NCI-H69 (cell line): ENCODE measurements around the gene RAB3GAP2.
A peak's percentile ranks its signal among the peaks of the same experiment; 100 is the strongest.
"Not testable (repeated sequence)": the region's sequence is repeated elsewhere in the genome, so short reads cannot be mapped to it uniquely, and the experiment has no call there.

Experiments used
- DNase-seq: peaks from one replicate; lab custom pipeline; 2025; lab: John Stamatoyannopoulos, UW

Gene RAB3GAP2

DNA sequence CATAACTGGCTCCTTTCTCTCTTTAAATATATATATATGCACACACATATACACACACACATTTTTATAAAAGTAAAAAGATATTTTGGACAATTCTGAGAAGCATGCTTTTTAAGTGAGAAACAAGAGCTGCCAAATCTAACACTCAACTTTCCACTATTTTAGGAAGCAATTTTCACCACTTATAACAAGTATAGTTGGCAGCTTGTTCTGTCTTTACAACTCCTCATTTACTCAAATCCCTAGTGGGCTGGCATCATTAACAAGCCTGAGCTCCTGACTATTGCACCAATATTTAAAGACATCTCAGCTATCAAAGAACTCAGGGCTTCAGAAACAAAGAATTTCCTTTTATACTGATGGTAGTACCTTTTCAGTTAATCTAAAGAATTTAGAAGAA is 76.6 kb downstream of the RAB3GAP2 start:
- DNase-seq = peak; percentile 22

DNA sequence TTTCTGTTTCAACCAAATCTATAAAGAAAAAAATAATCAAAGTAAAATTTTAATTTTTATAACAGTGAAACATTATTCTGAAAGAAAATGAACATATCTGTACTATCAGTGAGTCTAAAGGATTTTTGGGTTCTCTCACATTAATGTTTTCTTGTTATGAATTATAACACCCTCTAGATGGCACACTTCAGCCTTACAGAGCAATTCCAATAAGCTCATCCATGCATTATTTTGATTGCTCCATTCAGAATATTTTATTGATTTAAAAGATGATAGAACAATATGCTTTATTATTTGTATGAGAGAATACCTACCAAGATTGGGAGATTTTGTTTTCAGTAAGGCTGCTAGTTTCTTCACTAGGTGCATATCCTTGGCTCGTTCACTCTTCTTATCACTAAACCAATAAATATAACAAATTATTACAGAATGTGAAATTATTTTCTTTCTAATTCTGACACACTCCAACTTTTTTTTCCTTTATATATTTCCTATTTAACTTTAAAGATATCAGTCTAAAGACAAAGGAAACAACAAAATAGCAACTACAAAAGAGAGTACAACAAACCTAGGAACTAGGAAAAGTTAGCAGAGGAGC is 82.4 kb downstream of the RAB3GAP2 start:
- DNase-seq = peak; percentile 72

DNA sequence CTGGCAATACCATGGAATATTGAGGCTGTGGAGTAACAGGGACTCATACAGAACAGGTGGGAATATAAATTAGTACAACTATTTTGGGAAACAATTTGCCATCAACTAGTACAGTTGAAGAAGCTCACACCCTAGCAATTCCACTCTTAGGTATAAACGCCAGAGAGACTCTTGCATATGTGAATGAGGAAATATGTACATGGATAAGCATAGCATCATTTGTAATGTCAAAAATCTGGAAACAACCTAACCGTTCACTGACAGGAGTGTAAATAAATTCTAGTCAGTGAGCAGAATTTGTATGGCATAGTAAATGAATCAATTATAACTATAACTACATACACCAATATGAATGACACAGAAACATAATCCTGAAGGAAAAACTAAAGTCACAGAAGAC is 83.7 kb downstream of the RAB3GAP2 start:
- no peak for DNase-seq

DNA sequence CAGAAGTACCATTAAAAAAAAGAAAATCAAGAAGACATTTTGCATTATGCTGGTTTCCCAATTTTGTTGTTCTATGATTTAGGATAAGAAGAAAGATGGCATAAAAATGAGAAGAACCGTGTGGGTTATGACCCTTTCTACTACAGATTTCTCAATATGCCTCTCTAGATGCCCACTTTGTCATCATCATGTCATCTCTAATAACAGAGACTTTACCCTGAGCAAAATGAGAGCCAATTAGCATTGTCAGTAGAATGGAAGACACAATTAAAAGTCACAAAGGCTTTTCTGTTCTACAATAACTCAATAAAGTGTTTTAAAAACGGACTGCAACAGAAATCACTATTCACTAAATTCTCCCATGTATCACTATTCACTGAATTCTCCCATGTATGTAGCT is 85.5 kb downstream of the RAB3GAP2 start:
- peak; percentile 5 for DNase-seq

DNA sequence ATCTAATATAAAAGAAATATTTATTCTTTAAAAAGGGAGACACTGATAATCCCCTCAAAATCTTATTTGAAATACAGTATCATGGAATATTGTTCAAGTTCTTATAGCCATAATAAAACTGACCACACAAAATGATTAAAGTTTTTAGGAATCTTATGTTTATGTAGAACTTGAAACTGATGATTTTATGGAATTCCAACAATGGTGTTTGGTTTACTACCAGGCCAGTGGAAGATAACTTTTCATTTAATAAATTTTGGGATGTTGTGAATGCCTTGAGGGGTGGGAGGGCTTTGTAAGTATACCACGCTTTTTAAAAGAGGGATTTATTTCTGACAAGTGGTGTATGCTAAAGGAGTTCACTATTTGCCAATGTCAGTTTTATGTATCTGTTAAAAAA is 87.7 kb downstream of the RAB3GAP2 start:
- no peak for DNase-seq

DNA sequence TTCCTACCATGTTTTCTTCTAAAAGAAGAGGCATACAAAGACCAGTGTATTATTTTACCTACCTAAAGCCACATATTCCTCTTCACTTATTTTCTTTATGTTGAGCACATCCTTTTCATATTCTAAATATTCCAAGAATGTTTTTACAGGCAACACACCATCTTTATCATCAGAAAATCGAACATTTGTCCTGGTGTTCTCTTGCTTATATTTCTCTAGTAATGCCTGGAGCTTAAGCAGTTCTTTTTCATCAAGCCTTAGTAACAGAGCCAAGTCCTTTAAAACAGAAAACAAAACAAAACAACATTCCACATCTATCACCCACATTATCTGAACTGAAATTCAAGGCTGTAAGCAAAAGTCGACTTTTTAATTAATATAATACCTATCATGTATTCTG is 89.6 kb downstream of the RAB3GAP2 start:
- no peak for DNase-seq

DNA sequence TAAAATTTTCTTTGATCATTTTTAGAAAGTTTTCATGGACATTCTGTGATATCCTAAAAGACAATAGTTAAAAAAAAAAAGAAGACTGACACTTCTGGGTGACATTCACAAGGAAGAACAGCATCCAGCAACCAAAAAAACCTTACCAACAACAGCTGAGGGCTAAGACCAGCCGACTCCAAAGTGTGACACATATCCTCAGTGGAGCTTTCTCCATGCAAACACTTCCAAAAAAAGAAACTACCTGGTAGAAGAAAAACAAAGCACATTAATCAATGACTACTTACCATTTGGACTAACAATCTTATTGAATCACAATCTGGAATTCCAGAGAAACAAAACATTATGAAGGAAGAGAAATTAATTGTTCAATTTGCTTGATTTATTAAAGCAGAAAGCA is 90.1 kb downstream of the RAB3GAP2 start:
- no peak for DNase-seq

DNA sequence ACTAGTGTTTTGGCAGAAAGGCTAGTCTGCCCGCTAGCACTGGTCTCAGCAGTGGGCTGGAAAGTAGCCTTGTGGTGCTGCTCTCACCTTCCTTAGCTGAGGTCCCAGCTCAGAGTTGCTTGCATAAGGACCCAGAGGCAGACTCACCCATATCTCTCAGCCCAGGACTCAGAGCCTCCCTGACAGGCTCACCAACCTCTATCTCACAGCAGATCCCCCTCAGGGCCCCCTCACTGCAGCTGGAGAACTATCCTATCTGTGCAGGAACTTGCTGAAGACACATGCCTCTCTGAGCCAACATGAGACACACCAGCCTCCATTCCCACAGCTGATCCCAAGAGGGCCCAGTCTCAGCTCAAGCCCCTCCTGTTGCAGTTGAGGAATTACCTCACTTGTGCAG is 95.7 kb downstream of the RAB3GAP2 start:
- no peak for DNase-seq

DNA sequence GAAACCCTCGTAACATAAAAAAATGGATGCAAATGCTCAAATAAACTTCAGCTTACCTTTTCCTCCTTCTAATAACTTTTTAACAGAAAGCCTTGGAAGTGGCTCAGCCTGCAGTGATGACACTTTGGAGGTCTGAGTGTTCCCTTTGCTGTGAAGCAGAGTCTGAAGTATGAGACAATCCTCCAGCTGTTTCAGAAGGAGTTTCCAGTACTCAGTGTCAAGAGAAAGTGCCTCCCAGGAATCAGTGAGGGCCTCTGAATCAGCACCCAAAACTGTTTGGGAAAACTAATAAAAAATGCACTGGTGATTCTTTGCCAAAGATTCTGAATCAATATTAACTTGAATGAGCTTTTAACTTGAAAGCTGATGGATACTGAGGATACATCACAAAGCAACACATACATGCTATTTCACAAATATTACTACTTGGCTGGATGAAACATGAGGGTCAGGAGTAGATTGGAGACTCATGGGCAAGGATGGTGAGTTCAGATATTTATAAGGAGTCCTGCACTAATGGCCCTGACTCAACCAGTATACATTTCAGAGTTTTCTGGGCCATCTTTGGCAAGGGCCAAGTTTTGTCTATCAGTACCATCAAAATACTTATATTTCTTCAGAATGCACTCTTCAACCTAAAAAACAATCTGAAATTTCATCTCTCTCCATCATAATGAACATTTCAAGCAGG is 101.3 kb downstream of the RAB3GAP2 start:
- no peak for DNase-seq

DNA sequence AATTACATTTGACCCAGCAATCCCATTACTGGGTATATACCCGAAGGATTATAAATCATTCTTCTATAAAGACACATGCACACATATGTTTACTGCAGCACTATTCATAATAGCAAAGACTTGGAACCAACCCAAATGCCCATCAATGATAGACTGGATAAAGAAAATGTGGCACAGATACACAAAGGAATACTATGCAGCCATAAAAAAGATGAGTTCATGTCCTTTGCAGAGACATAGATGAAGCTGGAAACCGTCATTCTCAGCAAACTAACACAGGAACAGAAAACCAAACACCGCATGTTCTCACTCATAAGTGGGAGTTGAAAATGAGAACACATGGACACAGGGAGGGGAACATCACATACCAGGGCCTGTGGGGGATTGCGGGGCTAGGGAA is 102.4 kb downstream of the RAB3GAP2 start:
- not testable (repeated sequence) for DNase-seq

DNA sequence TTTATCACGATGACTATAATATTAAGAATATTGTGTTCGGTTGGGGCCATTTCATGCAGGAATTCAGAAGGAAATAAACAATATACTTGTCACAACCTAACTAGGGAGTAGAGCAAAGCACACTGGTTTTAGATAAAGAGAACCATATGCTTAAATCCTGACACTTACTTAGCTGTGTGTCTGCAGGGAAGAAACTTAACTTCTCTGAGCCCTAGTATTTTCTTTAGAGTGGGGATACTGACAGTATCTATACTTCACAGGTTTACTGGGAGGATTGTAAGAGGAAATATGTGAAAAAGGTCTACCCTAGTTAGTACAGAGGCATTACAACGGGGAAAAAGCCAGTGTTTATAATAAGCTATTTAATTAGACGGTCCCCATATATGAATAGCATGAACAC is 105.4 kb downstream of the RAB3GAP2 start:
- DNase-seq = no peak

DNA sequence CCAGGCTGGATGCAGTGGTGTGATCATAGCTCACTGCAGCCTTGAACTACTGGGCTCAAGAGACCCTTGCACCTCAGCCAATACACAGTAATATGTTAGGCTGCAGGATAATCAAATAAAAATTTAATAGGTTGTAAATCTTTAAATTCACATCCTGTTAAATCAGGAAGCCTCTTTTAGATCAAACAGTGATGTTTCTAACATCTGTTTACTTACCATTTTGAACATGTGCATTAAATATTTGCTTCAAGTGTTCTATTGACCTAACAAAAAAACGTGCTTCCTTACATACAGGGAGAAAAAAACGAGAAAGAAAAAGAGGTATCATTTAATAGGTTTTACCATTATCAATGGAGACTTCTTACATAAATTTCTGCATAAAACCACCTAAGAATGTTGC is 107.7 kb downstream of the RAB3GAP2 start:
- no peak for DNase-seq

DNA sequence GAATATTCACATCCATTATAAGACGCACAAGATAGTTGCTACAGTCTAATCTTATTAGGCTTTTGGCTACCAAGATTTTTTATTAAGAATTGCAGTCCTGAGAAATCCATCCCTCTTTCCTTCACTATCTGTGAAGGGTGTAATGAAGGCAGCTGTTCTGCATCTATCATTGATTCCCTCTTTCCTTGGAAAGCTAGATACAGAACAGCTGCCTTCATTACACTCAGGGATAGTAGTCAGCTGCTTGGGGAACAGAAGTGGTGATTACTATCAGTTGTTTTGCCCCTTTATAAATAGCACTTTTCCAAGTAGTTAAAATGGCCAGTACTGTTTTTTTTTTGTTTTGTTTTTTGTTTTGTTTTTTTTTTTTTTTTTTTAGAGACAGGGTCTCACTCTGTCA is 108.1 kb downstream of the RAB3GAP2 start:
- no peak for DNase-seq

DNA sequence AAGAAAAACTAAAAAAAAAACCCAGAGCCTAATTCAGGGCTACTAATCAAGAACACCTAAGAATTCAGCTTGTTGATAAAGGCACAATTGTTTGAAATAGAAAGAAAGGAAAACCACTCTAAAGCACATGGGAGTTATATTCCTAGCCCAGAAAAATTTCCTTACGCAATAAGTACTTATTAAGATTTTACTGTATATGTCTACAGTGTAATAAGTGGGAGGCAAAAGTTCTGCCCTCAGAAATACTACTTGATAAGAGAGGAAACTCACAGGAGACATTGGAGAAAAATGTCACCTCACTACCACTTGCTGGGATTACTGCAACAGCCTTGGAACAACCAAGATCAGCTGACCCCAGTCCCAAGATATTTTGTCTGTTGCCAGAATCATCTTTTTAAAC is 112.2 kb downstream of the RAB3GAP2 start:
- no peak for DNase-seq

DNA sequence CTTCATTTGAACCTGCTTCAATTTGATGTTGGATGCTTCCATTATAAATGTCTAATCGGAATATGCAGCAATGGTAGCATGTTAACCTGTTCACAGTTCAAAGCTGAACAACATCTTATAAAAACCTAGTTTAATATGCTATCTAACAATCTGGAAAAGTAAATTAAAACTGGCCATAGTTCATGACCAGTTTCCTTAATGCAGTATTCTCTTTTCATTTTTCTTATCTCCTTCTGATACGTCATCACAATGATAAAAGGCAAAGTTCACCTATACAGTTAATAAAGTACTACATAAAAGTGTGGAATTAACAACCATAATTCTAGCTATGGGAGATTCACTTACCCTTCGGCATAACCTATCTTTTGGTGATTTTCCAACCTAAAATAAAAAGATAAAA is 113.2 kb downstream of the RAB3GAP2 start:
- DNase-seq = no peak

DNA sequence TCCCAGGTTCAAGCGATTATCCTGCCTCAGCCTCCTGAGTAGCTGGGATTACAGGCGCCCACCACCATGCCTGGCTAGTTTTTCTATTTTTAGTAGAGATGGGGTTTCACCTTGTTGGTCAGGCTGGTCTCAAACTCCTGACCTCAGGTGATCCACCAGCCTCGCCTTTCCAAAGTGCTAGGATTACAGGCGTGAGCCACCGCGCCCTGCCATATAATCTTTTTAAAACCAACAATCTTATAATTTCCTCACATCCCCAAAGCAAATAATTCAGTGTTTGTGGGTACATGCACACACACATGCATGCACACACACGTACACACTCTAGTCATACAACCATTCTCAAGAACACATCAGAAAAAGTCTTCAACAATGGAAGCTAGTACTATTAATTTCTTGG is 113.7 kb downstream of the RAB3GAP2 start:
- not testable (repeated sequence) for DNase-seq

DNA sequence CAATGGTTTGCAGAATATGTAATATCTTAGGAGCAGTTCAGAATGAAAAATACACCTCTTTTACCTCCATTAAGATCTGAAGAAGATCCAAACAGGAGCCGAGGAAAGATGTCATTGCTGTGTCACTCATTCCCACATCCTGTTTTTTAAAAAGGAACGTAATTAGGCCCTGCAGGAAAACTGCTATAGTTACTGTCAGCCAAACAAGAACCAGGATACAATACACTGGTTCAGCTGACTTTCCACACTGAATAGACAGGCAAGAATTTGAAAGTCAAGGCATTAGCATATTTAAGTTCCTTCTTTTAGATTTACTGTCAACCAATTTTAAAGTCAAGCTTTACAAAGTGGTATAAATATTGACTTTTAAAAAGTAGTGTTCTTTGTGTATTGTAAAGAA is 114.5 kb downstream of the RAB3GAP2 start:
- no peak for DNase-seq

DNA sequence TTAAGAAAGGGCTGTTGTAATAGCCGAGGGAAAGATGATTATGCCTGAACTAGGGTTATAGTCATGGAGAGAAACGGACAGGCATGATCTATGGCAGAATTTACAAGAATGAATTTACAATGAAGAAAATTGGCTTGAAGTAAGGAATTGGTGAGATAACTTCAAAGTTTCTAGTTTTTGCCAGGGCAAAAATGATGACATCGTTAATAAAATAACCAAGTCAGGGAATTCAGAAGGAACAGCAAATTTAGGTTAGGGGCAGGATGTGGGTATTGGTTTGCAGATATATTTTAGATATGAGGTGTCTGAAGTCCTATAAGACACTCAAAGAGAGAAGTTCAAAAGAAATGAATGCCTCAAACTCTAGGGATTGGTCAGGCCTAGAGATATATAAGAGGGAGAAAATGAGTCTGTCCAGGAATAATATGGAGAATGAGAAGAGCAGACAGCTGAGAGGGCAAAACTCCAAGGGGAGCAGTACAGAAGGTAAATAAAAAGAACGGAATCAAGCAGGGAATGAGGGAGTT is 115.6 kb downstream of the RAB3GAP2 start:
- no peak for DNase-seq

DNA sequence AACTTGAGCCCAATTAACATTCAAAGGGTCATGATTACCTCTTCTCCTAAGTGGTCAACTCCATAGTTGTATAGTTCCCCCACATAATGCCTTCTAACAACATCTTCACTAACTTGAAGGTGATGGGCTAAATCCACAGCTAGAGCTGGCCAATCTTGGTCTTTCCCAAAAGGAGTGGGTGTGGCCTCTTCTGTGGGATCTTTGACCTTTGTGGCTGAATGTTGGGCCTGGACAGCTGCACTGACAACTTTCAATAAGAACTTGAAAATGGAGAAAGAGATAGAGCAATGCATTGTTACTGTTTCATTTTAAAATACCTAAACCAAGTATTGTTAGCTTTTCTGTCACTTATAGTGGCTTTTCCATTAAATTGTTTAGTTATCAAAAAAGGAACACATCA is 119.1 kb downstream of the RAB3GAP2 start:
- no peak for DNase-seq

DNA sequence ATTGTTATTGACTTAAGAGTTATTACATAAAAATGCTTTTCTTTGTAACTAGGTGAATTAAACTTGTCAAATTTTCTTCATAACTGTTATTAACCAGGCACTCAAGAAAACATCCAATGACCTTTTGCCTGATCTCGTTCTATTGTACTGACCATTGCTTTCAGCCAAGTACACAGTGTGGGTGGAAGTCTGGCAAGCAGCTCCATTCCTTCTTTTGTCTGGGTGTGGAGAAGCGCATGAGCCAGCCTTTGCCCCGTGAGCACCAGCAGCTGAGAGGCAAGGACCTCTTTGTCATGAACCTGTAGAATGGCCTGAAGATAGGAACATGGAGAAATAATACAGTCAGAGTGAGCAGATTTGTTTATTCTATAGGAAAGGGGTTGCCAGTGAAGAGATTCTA is 120.8 kb downstream of the RAB3GAP2 start:
- no peak for DNase-seq

DNA sequence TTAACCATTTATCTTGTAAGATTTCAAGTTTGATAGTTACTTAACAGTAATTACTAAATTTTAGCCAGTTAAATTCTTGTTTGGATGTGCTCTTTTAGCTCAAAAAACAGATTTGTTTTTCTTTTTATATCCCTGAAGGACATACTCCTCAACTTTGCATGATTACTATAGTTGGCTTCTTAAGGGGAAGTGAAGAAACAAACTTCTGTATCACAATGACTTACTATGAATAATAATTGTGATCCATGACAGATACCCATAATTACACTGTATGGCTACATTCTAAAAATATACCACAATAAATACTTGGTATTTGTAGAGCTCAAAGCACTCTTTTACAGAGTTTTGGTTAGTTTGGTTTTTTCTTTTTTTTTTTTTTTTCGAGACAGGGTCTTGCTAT is 122.5 kb downstream of the RAB3GAP2 start:
- no peak for DNase-seq

DNA sequence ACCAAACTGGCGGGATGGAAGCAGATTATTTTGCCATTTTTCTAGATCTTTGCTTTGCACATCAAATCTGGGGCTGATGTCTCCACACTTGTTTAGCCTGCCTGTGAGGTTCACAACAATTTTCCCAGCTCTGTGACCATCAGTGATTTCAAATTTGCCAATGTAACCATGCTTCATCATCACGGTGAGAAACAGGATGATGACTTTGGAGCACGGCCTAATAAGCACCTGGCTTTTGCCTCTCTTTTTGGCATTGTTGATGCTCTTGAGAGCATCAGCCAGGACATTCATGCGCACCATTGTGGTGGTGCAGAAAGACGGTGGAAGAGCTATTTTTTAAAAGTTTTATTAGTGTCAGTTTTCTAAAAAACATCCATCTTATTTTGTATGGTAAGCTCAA is 128.2 kb downstream of the RAB3GAP2 start:
- DNase-seq = no peak

DNA sequence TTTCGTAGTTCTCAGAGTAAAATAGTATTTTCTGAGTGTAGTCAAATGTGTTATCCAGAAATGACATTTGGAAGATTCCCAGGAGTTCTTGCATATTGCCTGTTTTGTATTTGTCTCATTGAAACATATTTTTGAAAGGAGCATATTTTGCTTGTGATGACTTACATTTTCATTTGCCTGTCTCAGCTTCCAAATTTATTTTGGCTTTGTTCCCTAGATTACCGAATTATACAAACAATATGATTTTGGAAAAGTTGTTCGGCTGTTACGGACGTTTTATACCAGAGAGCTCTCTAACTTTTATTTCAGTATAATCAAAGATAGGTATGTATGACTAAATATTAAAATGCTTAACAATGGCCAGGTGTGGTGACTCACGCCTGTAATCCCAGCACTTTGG is 132.3 kb downstream of the RAB3GAP2 start:
- no peak for DNase-seq
